A673 (cell line): ENCODE measurements around the gene AFAP1.

Source experiments
- CTCF ChIP-seq: fragments of 300-800, 200-600 bp; sonication (generic); conservative IDR thresholded peaks from 2 replicates; pipeline ENCODE4 v1.5.1; 2017; ENCODE audit warnings: low read depth, mild to moderate bottlenecking, antibody characterized with exemption, low read length, moderate library complexity, mixed read lengths
- EZH2 ChIP-seq: fragments of 200-600 bp; sonication (generic); IDR thresholded peaks from 2 replicates; pipeline ENCODE4 v1.6.1; 2017; ENCODE audit warnings: borderline replicate concordance, low read depth, mild to moderate bottlenecking, mixed read lengths, antibody characterized with exemption, low read length; ENCODE audit not compliant: poor library complexity, severe bottlenecking

GRCh38 chr4:7763106-7763505 is 176.6 kb downstream of the AFAP1 start:
- no peak for TF ChIP-seq CTCF
- no peak for TF ChIP-seq EZH2
